ENCODE measurements around the gene CIZ1.

GRCh38 chr9:128167209-128167608, 24.2 kb downstream of the CIZ1 start:
- TF ChIP-seq CTCF (IDR thresholded peaks at IDR 0.05; ENCODE audit: low read depth, low read length, poor library complexity, severe bottlenecking) (no peak), EZH2phosphoT487 (IDR thresholded peaks at IDR 0.05; ENCODE audit: borderline replicate concordance, low read length) (no peak)

Measured in DOHH2 (cell line).